HG02938 (cell line): Measurements from ENCODE around the gene NRN1L.
A peak's percentile ranks its signal among the peaks of the same experiment; 100 is the strongest.
"Not testable (repeated sequence)": the region's sequence is repeated elsewhere in the genome, so short reads cannot be mapped to it uniquely, and the experiment has no call there.

Source experiments
- ATAC-seq: cut with Tn5 transposase; IDR thresholded peaks from one replicate; pipeline ENCODE4 v1.9.1; 2021; ENCODE audit warnings: mild to moderate bottlenecking, moderate library complexity; ENCODE audit not compliant: unreplicated experiment

The NRN1L gene

GRCh38 chr16:67881621-67882161 is 3.0 kb upstream of the NRN1L start:
- no peak for ATAC-seq

DNA sequence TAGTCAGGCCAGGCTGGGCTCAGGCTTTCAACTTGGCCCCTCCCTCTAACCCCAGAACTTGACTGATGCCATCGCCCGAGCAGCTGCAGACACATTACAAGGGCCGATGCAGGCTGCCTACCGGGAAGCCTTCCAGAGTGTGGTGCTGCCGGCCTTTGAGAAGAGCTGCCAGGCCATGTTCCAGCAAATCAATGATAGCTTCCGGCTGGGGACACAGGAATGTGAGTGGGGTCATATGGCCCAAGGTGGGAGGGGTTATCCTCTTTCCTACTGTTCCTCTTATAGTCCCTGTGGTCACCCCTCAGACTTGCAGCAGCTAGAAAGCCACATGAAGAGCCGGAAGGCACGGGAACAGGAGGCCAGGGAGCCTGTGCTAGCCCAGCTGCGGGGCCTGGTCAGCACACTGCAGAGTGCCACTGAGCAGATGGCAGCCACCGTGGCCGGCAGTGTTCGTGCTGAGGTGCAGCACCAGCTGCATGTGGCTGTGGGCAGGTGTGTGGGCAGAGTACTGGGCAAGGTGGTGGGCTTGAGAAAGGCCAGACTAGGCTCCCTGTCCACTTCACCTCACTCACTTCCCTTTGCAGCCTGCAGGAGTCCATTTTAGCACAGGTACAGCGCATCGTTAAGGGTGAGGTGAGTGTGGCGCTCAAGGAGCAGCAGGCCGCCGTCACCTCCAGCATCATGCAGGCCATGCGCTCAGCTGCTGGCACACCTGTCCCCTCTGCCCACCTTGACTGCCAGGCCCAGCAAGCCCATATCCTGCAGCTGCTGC is 2.1 kb upstream of the NRN1L start:
- ATAC-seq: no peak

DNA sequence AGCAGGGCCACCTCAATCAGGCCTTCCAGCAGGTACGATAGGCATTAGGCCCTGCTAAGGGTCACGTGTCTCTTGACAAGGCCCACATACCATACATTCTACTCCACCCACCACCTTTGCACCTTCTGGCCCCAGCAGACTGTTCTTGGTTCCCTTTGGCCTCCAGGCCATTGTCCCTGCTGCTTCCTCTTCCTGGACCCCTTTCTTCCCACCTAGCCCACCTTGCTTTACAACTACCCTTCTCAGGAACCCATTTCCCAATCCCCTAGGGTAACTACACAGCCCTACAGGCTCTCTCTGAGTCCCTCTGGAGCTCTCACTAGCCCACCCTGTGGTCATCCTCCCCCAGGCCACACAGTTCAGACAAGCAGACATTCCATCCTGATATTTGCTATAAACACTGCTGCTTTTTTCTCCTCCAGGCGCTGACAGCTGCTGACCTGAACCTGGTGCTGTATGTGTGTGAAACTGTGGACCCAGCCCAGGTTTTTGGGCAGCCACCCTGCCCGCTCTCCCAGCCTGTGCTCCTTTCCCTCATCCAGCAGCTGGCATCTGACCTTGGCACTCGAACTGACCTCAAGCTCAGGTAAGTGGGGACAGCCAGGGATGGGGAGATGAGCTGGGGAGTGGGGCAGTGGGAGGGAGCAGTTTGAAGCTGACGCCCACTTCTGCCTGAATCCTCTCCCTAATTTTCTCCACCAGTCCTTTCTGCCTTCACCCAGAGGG is 1.4 kb upstream of the NRN1L start:
- no peak for ATAC-seq

- ATAC-seq: no peak
Measured at GRCh38 chr16:67883872-67884261, 818 bp upstream of the NRN1L start.

DNA sequence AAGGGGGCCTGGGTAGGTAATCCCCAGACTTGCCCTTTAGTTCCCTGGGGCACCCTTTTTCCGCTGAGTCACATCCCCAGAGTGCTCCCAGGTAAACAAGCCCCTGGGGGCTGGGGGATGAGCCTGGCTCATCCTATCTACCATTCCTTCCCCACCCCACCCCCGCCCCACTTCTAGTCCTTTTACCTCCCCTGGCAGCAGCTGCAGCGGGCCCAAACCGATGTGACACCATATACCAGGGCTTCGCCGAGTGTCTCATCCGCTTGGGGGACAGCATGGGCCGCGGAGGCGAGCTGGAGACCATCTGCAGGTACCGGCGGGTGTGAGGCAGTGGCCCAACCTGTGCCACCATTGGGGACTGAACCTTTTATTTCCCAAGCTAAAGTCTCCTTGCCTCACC is 860 bp downstream of the NRN1L start:
- no peak for ATAC-seq

- no peak for ATAC-seq
Measured at GRCh38 chr16:67885976-67886375, 1.3 kb downstream of the NRN1L start.

GRCh38 chr16:67886387-67886786 is 1.7 kb downstream of the NRN1L start:
- no peak for ATAC-seq

GRCh38 chr16:67888331-67888730 is 3.6 kb downstream of the NRN1L start:
- no peak for ATAC-seq

DNA sequence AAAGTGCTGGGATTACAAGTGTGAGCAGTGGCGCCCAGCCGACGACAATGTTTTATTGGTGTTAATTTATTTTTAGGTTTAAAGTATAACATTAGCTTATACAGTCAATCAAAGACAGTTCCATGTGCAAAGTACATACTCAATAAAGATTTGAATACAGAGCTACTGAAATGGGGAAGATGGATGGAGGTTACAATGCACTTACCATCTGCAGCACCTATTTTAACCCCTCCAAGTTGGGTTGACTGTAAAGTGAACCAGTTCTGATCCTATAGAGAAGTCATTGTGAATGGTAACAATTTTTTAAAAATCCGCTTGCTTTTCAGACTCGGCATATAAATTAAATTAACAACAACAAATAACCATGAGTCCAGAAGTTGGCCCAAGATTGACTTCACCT is 7.7 kb downstream of the NRN1L start:
- no peak for ATAC-seq

- peak; percentile 82 for ATAC-seq
Measured at GRCh38 chr16:67892899-67893742, 8.4 kb downstream of the NRN1L start, which contains the start of gene PSKH1. TSS of gene PSKH1 (plus strand) at chr16:67893254. CDS start at chr16:67908750, 15,496 bp downstream.

- no peak for ATAC-seq
Measured at GRCh38 chr16:67893743-67894399, 9.2 kb downstream of the NRN1L start.

DNA sequence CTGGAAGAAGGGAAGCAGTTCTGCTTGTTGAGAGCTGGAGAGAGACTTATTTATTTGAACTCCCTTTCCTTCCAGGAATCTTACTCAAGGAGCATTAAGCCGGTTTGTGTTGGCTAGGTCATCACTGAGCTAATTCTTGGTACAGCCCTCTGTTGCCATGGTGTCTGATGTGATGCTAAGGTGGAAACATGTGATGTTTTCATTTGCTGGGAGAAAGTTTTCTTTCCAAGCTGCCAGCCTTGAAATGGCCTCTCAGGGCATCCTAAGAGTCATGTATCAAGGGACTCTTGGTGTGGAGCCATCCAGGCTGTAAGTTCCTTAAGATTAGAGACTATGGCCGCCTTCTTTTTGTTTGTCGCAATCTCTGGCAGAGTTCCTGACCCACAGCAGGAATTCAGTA is 12.5 kb downstream of the NRN1L start:
- no peak for ATAC-seq

- no peak for ATAC-seq
Measured at GRCh38 chr16:67901734-67902133, 17.0 kb downstream of the NRN1L start.

DNA sequence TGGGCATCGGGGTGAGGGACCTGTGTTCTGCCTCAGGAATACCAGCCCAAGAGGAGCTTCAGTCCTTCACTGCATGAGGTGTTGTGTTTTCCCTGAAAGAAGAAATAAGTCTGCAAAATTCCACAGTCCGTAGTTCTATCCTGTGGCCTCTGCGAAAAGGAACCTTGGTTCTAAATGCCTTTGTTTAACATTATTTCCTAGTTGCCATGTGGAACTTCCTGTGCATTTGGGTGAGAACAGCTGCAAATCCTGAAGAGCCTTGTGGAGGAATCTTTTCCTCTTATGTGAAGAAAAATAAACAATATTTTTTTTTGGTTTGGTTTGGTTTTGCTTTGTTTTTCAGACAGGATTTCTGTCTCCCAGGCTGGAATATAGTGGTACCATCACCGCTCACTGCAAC is 18.1 kb downstream of the NRN1L start:
- ATAC-seq: no peak

DNA sequence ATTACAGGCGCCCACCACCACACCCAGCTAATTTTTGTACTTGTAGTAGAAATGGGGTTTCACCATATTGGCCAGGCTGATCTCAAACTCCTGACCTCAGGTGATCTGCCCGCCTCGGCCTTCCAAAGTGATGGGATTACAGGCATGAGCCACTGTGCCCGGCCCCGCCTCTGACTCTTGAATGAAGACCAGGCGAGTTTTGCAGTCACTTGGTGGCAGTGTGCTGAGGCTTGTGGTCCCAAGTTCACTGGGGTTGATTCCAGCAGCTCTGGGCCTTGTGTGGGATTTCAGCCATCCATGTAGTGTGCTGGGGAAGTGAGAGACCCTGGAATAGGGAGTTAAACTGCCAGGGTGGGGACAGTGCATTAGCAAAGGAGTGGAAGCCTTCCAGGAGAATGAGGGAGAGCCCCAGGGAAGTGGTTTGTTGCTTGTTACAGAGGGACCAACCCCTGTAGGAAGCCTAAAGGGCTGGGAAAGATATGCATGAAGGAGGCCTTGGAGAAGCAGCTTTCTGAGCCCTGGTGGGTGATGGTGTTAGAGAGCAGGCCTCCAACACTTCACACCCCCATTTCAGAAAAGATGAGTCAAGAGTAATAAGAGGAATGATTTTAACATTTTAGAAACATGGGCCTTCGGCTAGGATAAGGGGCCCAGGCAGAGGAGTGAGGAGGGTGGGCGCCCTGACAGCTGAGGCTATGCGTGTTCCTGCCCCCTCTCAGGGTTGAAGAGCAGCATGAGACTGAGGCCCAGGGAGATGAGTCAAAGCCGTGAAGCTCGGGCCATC is 22.9 kb downstream of the NRN1L start:
- no peak for ATAC-seq

- no peak for ATAC-seq
Measured at GRCh38 chr16:67909056-67909742, 24.5 kb downstream of the NRN1L start.

DNA sequence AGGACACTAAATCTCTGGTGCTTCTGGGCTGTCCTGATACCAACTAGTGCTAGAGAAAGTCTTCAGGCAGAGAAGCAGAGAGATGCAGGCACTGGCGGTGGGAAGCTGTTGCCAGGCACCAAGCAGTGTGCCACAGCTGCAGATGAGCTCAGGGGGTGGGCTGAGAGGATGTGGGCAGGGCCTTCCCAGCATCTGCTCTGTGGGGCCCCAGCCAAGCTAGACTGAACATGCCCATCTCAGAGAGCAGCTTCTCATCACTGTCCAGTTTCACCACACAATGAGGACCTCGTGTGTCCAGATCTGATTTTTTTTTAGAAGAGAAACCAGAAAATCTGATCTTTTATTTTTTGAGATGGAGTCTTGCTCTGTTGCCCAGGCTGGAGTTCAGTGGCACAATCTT is 25.5 kb downstream of the NRN1L start:
- no peak for ATAC-seq

DNA sequence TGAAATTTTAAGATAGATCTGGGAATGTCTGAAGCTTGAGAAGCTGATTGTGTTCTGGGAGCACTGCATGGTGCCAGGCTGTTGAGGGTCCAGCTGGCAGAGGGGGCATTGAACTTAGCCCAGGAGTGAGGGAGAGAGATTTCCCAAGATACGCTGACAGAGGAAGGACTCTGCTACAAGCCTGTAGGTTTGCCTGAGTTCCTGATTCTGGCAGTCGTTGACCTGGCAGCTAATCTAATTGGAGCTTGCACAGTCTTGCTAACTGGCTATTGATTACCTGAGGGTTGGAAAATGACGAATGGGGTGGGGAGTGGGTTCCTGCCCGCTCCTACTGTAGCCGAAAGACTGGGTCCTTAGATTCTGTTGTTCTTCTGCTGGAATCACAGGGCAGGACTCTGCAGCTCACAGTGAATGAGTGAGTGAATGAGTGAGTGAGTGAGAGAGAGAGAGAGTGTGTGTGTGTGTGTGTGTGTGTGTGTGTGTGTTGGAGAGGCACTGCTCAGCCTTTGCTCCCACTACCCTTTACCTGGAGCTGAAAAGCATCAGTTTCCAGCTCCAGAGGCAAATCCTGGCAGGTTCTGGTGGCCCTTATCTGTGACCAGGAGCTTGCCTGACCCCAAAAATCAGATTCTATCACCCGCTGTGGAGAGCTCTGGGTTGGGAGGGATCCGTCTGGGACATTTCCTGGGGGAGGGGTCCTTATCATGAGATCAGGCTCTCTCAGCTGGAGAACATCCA is 30.2 kb downstream of the NRN1L start:
- no peak for ATAC-seq

DNA sequence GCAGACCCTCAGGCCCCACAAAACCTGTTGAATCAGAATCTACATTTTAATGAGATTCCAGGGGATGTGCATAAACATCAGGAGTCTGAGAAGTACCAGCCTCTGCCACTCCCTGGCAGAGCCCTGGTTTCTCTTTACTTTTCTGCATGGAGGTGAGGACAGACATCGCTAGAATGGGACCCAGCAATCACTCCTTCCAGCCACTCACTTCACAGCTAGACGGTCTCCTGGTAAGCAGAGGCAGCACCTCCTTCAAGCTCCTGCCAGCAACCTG is 30.7 kb downstream of the NRN1L start:
- not testable (repeated sequence) for ATAC-seq
